GM10248 (cell line): Measurements from ENCODE around the gene LRRC30.
A peak's percentile ranks its signal among the peaks of the same experiment; 100 is the strongest.

ENCODE experiments used
- CTCF ChIA-PET: fragments of 300-600 bp; sonication (Branson Sonifier 250); formaldehyde crosslinking; extraction: SDS; loops from one replicate; lab custom pipeline; 2021; ENCODE audit warnings: antibody characterized with exemption; lab: Yijun Ruan, JAX
- POLR2A ChIA-PET: fragments of 350-650 bp; sonication (Branson Sonifier 250); formaldehyde crosslinking; extraction: SDS; loops from one replicate; lab custom pipeline; 2020; ENCODE audit warnings: antibody characterized with exemption; lab: Yijun Ruan, JAX
- DNase-seq: peaks from one replicate; pipeline ENCODE4 v3.0.0; 2012; ENCODE audit errors: extremely low spot score
- CTCF ChIP-seq: IDR thresholded peaks from 2 replicates; pipeline ENCODE4 v1.5.1; 2012; ENCODE audit warnings: mild to moderate bottlenecking, low read depth; ENCODE audit errors: extremely low read depth, missing control alignments, control extremely low read depth

Gene LRRC30

GRCh38 chr18:7207366-7207915 is 23.4 kb upstream of the LRRC30 start:
- CTCF ChIA-PET: interaction anchor here (1.3 kb wide), 1 partner anchor 16 kb away, joined by 3 read pairs; no protein-coding TSS in a partner anchor
- no peak for TF ChIP-seq CTCF
- DNase-seq: no peak
- POLR2A ChIA-PET: no interaction called here

- no peak for DNase-seq
- TF ChIP-seq CTCF: peak; percentile 68
- CTCF ChIA-PET: interaction anchor here (1.2 kb wide), 1 partner anchor 1168 kb away, joined by 3 read pairs; no protein-coding TSS in a partner anchor
- POLR2A ChIA-PET: no interaction called here
Measured at GRCh38 chr18:7221424-7222155, 9.3 kb upstream of the LRRC30 start.

GRCh38 chr18:7224198-7224597 is 6.7 kb upstream of the LRRC30 start:
- DNase-seq: no peak
- ChIA-PET CTCF (no interaction called here), POLR2A (no interaction called here)
- TF ChIP-seq CTCF: no peak

GRCh38 chr18:7232218-7232617 is 1.3 kb downstream of the LRRC30 start:
- ChIA-PET POLR2A (no interaction called here), CTCF (no interaction called here)
- DNase-seq: no peak
- TF ChIP-seq CTCF: no peak

- no peak for DNase-seq
- ChIA-PET POLR2A (no interaction called here), CTCF (interaction anchor here (1.1 kb wide), 1 partner anchor 29 kb away, joined by 3 read pairs; no protein-coding TSS in a partner anchor)
- TF ChIP-seq CTCF: no peak
Measured at GRCh38 chr18:7233134-7233810, 2.4 kb downstream of the LRRC30 start.

GRCh38 chr18:7234091-7234490 is 3.2 kb downstream of the LRRC30 start:
- ChIA-PET CTCF (interaction anchor here (1.1 kb wide), 1 partner anchor 29 kb away, joined by 3 read pairs; no protein-coding TSS in a partner anchor), POLR2A (no interaction called here)
- TF ChIP-seq CTCF: no peak
- DNase-seq: no peak
